ENCODE data around the gene CACFD1.

CACFD1 gene

DNA sequence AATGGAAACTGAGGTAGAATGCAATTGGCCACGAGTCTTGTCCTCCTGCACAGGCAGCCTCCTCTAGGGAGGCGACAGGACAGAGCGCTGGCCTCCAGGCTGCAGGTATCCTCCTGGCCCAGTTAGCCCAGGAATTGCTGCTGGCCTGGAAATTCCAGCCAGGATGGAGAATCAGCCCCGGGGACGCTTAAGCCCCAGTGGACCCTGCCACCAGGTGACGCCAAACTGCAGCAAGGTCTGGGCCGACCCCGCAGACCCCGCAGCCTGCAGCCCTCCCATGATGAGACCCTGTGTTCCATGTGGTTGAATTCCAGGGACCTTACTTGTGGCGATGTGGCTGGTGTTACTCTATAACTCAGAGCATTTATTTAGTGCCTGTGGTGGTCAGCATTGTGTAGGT is 7.3 kb downstream of the CACFD1 start:
- DNase-seq = no peak

DNA sequence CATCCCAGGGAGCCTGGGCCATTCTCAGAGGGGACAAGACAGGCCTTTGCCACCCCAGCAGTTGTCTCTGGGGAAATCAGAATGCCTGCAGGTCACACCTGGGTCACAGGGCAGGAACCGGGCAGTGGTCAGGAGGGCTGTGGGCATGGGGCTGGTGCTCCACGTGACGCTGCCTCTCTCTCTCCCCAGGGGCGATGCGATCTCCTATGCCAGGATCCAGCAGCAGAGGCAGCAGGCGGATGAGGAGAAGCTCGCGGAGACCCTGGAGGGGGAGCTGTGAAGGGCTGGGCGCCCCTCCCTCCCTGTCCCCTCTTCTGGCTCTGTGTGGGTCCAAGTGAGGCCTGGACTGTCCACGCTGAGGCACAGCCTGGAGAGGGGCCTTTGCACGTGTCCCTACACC is 8.6 kb downstream of the CACFD1 start:
- DNase-seq = no peak

DNA sequence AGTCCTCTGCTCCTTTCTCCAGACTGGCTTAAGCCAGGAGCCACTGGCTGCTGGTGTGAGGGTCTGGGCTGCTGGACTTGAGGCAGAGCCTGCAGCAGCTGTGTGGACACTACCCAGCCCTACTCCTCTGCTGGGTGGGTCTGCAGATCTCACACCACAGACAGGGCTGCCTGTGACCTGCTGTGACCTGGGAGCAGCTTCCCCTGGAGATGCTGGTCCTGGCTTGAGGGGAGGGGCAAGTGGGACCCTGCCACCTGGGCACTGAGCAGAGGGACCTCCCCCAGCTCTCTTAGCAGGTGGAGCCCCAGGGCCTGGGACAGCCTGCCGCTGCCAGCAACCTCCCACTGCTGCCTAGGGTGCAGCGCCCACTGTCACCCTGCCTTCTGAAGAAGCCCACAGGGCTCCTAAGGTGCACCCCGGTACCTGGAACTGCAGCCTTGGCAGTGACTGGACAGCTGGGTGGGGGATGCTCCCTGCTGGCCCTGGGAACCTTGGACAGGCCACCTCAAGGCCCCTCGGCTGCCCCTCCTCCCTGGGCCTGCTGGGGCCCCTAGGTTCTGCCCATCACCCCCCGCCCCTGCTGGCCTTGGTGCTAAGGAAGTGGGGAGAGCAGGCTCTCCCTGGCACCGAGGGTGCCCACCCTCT is 9.1 kb downstream of the CACFD1 start:
- no peak for DNase-seq

DNA sequence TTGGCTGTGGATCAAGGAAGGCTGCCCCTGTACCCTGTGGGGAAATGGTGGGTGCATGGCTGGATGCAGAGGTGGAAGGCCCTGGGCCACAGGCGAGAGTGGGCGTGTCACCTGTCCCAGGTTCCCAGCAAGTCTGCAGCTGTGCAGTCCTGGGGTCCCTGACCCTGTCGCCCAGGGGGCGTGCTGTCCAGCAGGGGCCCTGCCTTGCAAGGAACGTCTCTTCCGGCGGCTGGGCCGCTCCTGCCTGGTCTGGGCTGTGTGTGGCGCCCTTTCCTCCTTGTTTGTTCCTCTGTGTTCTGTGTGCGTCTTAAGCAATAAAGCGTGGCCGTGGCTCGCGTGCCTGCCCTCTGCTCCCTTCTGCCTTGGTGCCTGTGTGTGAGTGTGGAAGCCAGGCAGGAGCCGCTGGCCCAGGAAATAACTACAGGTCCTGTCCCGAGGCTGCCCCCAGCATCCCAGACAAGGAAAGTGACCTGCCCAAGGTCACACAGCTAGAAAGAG is 10.7 kb downstream of the CACFD1 start:
- DNase-seq = no peak

DNA sequence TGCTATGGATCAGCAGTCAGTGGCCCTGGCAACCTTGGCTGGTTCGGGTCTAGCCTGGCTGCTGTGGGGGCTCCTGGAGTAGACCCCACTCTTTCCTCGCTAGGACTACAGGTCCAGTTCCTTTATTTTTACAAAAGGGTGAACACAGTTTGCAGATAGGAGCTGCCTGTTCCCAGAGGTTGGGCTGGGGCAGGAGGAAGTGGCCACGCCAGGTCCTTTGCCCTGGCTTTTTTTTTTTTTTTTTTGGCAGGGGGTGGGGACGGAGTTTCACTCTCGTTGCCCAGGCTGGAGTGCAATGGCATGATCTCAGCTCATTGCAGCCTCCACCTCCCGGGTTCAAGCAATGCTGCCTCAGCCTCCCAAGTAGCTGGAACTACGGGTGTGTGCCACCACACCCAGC is 11.2 kb downstream of the CACFD1 start:
- no peak for DNase-seq

DNA sequence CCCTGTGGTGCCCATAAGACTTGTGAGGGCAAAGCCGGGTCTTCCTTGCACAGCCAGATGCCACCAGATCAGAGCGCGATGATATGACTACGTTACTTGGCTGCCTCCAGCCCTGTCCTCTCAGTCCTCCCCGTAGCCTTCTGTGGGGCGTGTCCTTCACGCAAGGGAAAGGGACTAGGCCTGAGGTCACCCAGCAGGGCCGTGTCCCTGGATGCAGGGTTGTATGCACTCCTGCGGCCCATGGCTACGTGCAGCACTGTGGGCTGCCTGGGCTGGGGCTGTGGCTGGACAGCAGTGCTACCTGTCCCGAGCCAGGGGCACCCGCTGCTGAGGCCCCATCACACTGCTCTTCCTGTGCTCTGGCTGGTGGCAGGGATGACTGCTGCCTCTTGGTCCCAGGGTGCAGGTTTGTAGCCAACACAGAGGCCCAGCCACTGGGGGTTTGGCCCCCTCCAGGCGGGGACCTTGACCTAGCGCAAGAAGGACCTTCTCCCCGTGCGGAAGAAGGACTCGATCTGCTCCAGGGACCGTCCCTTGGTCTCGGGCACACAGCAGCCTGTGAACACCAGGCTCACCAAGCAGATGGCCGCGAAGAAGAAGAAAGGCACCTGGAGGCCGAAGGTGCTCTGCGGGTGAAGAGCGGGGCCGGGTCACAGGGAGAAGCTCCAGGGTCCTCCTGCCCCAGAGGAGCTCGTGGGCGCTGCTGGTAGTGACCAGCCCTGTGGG is 11.9 kb downstream of the CACFD1 start:
- no peak for DNase-seq

DNA sequence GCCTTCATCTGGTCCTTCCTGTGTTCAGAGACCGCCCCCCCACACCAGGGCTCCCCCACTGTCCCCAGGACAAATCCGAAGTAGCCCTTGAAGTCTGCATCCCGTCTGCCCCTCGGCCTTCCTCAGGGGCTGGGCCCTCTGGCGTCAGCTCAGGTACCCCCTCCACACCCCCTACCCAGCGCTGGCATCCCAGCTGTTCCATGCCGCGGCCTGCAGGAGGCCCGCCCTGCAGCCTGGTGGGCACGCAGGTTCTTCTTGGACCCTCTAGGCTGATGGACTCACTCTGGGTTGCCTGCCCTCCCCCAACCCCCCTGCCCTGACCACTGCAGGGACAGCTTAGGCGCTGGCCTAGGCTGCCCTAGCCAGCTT is 12.5 kb downstream of the CACFD1 start:
- DNase-seq = no peak

DNA sequence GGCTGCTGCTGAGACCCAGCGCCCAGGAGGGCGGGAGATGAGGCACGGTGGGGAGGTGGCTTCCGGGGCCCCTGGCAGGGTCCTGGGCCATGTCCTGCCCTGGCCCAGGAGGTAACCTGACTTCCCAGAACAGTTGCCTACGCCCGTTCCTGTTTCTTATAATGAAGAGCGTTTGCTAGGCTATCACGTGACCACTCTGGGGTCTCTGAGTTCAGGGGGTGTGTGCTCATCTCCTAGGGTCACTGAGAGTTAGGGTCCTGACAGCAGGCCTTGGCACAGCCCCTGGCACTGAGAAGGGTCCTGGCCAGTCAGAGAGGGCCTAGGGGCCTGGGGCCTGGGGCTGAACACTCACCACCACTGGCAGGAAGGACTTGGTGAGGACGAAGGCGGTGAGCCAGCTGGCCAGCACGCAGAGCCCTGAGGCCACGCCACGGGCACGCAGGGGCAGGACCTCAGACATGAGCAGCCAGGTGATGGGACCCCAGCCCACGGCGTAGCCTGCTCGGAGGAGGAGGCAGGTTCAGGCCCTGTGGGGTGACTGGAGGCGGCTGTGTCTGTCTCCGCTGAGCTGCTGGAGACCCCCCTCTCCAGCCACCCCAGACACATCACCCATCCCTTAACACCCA is 13.1 kb downstream of the CACFD1 start:
- no peak for DNase-seq

DNA sequence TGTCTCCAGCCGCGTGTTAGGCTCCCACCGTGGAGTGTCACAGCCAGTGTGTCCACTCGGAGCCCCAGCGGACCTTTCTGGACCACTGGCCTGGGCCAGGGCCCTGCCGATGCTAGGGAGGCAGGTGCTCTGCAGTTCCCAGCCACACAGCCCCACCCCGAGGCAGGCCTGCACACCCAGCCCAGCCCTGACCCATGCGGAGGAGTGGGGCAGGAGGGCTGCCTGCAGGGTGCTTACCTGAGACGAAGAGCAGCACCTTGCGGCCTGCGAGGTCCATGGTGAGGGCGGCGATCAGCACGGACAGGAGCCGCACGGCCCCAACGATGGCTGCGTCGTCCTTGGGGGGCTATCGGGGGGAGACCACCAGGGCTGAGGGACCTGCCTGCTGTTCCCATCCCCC is 14.0 kb downstream of the CACFD1 start:
- no peak for DNase-seq

DNA sequence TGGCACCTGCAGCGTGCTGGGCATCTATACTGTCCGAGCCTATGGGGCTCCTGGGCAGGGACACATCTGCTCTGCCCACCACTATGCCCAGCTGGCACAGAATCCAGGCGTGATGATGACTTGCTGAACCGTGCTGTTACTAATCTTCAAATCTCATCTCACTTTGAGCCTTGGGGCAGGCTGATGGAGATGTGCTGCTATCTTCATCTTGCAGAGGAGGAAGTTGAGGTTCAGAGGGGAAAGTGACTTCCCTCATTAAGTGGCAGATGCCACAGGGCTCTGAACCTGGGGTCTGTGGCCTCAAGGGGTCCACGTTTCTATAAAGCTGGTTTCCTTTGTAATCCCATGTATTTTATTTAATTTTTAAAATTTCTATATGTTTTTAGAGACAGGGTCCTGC is 14.4 kb downstream of the CACFD1 start:
- peak; percentile 81 for DNase-seq

DNA sequence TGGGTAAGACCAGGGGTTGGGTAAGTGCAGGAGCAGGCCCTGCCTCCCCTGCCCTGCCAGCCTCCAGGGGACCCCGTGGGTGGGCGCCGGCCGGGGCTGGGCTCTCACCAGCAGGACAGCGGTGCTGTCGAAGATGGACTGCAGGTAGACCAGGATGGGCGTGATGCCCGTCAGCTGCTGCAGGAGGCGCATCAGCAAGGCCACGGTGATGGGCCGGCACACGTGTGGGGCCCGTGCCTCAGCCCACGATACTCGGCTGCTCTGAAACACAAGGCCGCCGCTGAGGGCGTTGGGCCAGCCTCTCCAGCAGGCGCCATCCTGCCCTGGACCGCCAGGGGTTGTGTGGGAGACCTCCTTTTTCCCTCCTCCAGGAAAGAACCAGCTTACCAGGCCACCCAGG is 15.1 kb downstream of the CACFD1 start:
- no peak for DNase-seq

DNA sequence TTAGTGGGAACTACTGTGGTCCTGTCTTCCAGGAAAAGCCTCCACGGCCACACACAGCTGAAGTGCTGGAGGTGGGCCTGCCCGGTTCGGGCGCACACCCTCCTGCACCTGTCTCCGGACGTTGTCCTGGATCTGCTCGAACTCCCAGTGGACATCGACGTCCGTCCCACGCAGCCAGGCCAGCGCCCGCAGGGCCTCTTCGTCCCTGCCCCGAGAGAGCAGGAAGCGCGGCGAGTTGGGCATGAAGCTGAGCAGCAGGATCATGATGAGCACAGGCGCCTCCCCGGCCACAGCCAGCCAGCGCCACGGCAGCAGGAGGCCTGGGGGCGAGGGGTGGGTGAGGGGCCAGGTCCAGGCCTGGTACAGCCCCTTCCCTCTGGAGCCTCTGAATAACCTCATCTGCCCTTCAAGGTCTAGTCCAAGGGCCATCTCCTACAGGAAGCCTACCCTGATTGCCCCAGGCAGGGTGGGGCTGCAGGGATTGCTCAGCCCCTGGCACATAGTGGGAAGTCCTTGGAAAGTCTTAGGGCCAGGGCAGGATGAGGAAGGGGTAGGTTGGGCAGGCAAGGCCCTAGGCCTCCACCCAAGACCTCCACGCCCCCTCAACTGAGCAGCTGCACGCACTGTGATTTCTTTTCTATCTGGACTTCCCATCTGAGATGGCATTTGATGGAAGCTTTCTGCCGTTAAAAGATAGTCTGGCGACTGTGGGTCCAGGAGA is 15.7 kb downstream of the CACFD1 start:
- no peak for DNase-seq

DNA sequence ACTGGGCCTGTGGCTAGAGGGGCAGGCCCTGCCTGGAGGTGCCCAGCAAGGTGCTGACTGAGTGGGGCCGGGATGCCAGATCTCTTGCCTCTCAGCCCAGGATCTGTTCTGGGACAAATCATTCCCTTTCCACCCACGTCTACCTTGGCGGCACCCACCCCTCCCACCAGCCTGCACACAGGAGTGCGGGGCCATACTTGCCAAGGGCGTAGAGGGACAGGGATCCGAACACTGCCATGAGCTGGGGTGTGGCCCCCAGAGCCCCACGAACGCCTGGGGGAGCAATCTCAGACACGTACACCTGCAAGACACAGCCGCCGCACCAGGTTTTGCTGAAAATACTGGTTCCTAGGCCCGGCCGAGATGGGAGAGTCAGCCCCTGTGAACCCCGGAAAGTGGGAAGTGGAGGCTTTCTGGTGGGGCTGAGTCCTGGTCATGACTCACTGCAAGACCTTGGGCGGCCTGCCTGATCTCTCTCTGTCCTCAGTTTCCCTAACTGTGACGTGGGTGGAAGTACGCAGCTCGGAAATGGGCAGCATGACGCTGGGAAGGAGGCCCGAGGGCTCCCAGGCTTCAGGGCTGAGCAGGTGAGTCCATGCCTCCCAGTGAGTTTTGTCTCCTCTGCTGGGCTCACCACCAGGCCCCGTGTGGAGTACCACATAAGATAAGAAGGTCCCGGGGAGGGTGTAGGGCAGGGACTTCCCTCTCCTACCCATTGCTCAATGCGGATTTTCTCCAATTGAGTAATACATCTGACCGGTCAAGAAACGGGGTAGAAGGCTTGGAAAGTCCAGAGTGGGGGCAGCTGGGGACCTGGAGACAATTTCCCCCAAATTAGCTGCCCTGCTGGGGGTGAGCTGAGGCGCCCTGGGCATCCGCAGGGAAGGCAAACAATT is 16.5 kb downstream of the CACFD1 start:
- DNase-seq = peak; percentile 76

DNA sequence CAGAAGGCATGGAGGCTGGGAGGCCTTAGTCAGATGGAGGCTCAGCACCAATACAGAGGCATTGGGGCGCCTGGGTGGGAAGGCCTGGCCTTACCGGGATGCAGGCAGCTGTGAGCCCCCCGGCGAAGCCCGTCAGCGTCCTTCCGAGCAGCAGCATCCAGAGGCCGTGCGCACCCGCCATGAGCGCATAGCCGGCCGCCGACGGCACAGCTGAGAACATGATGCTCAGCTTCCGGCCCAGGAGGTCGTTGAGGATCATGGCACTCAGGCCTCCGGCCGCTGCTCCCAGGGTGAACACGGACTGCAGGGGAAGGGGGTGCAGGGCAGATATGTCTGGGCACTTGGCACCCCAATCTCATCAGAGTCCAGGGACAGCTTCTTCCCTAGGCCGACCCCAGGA is 17.2 kb downstream of the CACFD1 start:
- no peak for DNase-seq

DNA sequence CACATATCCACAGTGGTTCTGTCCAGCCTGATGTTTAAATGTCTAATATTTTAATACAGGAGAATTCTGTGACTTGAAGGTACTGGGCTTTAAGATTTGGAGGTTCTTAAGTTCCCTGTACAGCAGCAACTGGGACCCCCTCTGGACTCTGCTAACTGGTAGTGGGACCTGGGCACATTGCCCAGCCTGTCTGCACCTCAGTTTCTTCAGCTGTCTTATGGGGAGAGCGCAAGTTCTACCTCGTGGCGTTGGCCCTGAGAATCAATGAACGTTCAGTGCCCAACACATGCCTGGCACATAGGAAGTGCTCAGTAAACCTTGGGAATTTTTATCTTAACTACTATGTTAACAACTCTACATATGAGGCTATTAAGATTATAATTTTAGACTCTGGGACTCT is 17.7 kb downstream of the CACFD1 start:
- no peak for DNase-seq

DNA sequence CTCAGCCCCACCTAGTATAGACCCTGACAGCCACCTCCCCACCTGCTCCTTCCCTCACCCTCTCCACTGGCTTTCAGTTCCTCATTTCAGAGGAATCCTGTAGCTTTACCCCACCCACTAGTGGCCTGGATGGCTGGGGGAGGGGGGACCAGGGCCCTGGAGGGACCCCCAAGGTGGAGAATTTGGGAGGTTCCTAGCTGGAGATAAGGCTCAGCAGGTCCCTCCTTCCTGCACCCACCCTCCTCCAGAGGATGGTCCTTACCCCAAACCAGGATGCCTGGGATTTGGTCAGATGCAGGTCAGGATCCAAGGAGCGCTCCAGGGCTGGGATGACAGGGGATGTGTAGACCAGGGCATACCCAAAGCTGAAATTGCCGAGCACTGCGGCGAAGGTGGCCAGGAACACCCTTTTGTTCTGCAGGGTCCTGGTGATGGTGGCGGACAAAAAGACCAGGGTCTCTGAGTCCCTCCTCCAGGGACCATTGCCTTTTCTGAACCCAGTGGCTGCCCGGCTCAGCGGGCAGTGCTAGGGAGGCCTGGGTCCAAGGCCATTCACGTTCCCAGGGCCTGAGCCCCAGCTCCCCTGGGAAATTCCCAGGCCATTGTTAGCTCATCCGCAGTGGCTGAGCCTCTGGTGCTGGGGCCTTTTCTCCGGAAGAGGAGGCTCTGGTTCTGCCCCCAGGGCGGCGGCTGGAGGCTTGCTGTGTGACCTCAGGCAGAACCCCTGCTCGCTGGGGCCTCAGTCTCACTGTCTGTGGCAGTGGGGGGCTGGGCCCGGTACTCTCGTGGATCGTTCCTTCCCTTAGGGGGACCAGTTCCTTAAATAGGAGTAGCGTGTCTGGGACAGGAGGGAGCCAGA is 18.4 kb downstream of the CACFD1 start:
- no peak for DNase-seq

DNA sequence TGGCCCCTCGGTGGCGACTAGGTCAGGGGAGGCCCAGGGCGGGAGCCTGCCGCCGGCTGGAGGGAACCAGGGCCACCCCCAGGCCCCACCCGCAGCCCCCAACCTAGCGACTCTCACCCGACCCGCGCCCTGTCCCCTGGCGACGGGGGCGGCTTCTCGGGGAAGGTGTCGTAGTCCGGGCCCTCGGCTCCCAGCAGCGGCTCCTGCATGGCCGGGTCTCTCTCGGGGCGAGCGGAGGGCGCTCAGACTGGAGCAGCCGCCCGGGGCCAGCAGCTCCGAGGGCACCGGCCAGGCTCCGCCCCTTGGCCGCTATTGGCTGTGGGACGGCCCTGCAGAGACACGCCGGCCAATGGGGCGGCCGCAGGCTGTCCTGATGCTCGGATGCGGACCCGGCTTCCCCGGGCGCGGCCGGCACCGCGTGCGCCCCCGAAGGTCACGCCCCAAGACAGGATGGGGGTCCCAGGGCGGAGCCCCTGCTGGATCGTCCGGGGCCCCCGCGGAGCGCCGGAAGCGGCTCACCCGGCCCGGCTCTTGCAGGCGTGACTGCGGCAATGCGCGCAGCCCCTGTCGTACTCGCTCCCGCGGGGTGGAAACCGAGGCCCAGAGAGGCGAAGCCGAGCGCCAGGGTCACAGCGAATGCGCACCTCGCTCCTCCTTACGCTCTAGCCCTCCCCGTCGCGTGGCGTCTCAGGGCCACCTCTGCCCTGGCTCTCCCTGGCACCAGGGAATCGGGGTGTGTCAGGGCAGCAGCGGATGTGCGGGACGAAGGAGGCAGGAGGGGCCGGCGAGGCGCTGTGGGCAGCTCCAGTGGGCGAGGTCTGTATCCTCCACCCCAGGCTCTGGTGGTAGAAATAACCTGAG is 19.3 kb downstream of the CACFD1 start, which contains the start of gene SLC2A6:
TSS of gene SLC2A6 (minus strand) at position 249 of the 861 bp plus-strand sequence. CDS start at position 209, 40 bp downstream.
- peak; percentile 89 for DNase-seq

DNA sequence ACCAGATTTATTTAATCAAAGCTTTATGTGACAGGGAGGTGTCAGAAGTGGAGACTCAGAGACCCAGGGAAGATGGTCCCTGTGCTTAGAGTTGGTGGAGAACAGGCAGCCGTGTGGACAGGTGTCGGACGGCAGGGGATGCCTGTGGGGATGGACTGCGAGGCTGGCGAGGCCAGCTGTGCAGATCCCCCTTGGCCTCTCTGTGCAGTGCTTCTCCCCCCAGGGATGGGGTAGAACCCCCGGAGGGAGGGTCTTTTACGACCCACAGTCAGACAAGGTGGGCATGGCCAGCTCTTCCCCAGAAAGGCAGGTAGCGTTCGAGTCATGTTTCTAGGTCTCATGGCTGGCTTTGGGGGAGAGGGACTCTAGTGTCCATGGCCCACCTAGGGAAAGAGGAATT is 23.8 kb downstream of the CACFD1 start:
- no peak for DNase-seq

DNA sequence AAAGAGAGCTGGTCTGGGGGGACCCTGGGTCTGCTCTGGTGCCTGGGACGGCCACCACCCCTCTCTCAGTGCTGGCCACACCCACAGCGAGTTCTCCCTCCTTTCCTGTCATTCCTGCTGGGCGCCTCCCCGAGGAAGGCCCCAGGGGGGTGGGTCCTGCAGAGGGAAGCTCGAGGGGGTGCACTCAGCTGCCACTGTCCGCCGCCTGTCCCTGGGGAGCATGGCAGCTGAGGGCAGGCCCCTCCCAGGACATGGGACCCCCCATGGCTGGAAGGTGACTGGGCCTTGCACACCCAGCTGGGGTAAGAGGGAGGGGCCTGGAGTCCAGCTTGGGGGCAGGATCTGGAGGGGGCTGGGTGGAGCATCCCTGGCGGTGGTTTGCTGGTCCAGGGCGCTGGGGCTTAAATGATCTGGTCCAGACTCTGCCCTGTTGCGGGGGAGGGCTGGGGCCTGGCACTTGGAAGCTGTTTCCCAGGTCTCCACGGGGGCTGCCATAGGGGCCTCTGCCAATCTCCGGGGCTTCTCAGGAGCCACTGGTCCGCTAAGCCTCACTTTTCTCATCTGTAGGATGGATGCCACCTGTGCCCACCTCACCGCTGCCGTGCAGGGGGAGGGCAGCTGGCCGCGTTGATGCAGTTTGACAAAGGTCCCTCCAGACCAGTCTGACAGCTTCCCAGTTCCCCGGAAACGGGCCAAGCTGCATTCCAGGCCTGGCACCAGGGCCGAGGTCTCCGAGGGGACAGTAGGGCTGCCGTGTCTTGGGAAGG is 25.1 kb downstream of the CACFD1 start:
- DNase-seq = no peak

Data from hematopoietic multipotent progenitor cell treated with erythropoietin and hydrocortisone succinate and interleukin-3 and kit ligand, for 6 days (in vitro differentiated cells).